GM12864 (cell line): ENCODE data around the gene IQGAP2.
"Not testable (repeated sequence)": the region's sequence is repeated elsewhere in the genome, so short reads cannot be mapped to it uniquely, and the experiment has no call there.

Source experiments
- DNase-seq: peaks from one replicate; pipeline ENCODE4 v3.0.0-alpha.2; 2011; ENCODE audit warnings: low read depth
- H3K4me3 ChIP-seq: 2 replicates; pipeline ENCODE4 v1.5.1; 2011; ENCODE audit warnings: mild to moderate bottlenecking, low read depth, low read length, control low read depth
- CTCF ChIP-seq: IDR thresholded peaks from 2 replicates; pipeline ENCODE4 v1.5.1; 2011; ENCODE audit warnings: low read depth, mild to moderate bottlenecking, moderate library complexity, low read length, control low read depth, inconsistent platforms; ENCODE audit errors: missing control alignments

IQGAP2 gene

GRCh38 chr5:76504901-76505564, 101.9 kb downstream of the IQGAP2 start:
- DNase-seq, result no peak
- H3K4me3 ChIP-seq, result no peak overlapping the region
- TF ChIP-seq CTCF, result no peak

DNA sequence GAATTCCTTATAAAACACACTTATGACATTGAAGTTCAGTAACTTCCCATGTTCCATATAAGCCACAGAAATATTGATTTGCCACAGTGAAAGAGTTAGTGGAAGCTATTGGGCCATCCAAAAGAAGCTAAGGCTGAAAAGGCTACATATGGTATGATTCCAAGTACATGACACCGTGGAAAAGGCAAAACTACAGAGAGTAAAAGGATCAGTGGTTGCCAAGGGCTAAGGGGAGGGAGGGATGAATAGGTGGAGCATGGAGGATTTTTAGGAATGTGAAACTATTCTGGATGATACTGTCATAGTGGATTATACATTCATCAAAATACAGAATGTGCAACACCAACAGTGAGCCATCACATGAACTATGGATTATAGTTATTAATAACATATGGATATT, 110.4 kb downstream of the IQGAP2 start:
- no peak for DNase-seq
- no peak overlapping the region for H3K4me3 ChIP-seq
- TF ChIP-seq CTCF, result no peak

GRCh38 chr5:76514292-76514691, 111.2 kb downstream of the IQGAP2 start:
- no peak overlapping the region for H3K4me3 ChIP-seq
- TF ChIP-seq CTCF, result no peak
- no peak for DNase-seq

GRCh38 chr5:76514713-76515112, 111.6 kb downstream of the IQGAP2 start:
- no peak for TF ChIP-seq CTCF
- DNase-seq, result no peak
- H3K4me3 ChIP-seq, result no peak overlapping the region

GRCh38 chr5:76517334-76517733, 114.2 kb downstream of the IQGAP2 start:
- H3K4me3 ChIP-seq, result no peak overlapping the region
- no peak for TF ChIP-seq CTCF
- DNase-seq, result no peak

GRCh38 chr5:76518246-76518645, 115.2 kb downstream of the IQGAP2 start:
- not testable (repeated sequence) for DNase-seq, H3K4me3 ChIP-seq

DNA sequence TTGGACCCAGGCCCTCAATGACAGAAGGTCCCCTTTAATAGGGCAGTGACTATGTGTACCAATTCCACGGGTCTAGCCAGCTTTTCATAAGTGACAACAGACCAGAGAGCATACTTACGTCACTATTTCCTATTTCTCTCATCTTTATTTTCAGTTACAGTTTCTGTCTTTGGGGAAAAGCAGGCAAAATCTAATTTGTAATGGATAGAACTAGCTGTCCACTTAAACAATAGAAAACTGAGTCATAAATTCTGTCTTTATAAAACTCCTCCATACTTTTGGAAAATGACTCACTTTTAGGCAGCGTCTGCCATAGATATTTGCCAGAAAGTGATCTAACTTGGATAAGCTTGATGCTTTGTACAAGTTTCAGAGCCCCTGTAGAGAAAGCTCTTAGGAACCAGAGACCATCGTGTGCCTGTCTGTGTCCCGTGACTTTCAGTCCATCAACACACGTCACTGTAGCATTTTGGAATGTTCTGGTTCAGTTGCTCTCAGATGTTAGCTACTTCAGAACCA, 118.2 kb downstream of the IQGAP2 start:
- DNase-seq, result no peak
- H3K4me3 ChIP-seq, result no peak overlapping the region
- no peak for TF ChIP-seq CTCF
